Ovary (tissue), 9 donors: ENCODE data around the gene ZNF345. TPM values are rescaled to one million over a fixed set of nuclear protein-coding genes. Genes with fewer than 3 reads are reported as not detected.

ENCODE experiments used
- DNase-seq, 5 donors: peaks; one replicate each; pipeline ENCODE4 v3.0.0-alpha.2; 2019 to 2020
- H3K27ac ChIP-seq, 2 donors: fragments of 200-600 bp; one replicate each; pipeline versions ENCODE4 v1.5.1 to v1.8.0; 2019 to 2022
- H3K27me3 ChIP-seq: fragments of 200-600 bp; one replicate; pipeline ENCODE4 v1.8.0; 2022
- H3K36me3 ChIP-seq: fragments of 200-600 bp; sonication (generic); one replicate; pipeline ENCODE4 v1.5.1; 2019
- H3K4me1 ChIP-seq: one replicate; pipeline ENCODE4 v1.8.1; 2013; ENCODE audit warnings: mild to moderate bottlenecking, moderate library complexity; ENCODE audit not compliant: insufficient read depth
- H3K4me3 ChIP-seq: fragments of 200-600 bp; sonication (generic); one replicate; pipeline ENCODE4 v1.5.1; 2017
- H3K9me3 ChIP-seq, 2 donors: fragments of 200-600 bp in 1 of 2; sonication (generic) in 1 of 2; one replicate each; pipeline versions ENCODE4 v1.5.1 to v1.8.1; 2013 to 2019; ENCODE audit warnings: mild to moderate bottlenecking in 1 of 2, moderate library complexity in 1 of 2
- EP300 ChIP-seq: sonication (generic); formaldehyde crosslinking; IDR thresholded peaks from one replicate; pipeline ENCODE4 v1.6.1; 2017; ENCODE audit warnings: antibody characterized with exemption
- POLR2A ChIP-seq: fragments of 450-650 bp; IDR thresholded peaks from one replicate; pipeline ENCODE4 v1.6.1; 2017; ENCODE audit warnings: antibody characterized with exemption, mild to moderate bottlenecking, moderate library complexity
- WGBS, 3 donors: extraction: QIAGEN DNeasy Blood & Tissue Kit in 1 of 3; methylation state at CpG; one replicate each; pipeline versions ENCODE4 v1.1.5 to v1.1.7; 2013 to 2017; 5-methylcytosine and 5-hydroxymethylcytosine counted together
- intact Hi-C, 4 donors: fragments of 100-400 bp; cut with DNase I; formaldehyde crosslinking; loops; one replicate each; pipeline versions ENCODE4 v1.11.0 to v1.15.1; 2022 to 2023
- polyA plus RNA-seq, 2 donors: library from polyadenylated mRNA; stranded (reverse); fragments of 200-250 nt in 1 of 2; fragments of 350-450 nt in 1 of 2; fragmentation: Illumina TruSeq in 1 of 2; extraction: RNeasy Lipid Tissue Mini Kit (QIAGEN cat#74804) in 1 of 2; gene quantifications; one replicate each; pipeline ENCODE4 v1.2.3, GENCODE V29; 2013 to 2014
- total RNA-seq, 7 donors: library from RNA; depleted of rRNA in 2 of 7; stranded (reverse); fragments of >200 nt in 2 of 7; fragmentation: NEBNext Ultra II Directional in 3 of 7; extraction: Animal tissue kit (Norgen Biotek cat#: 25700) in 3 of 7; gene quantifications; one replicate each; pipeline versions ENCODE4 v1.1.0 to v1.2.4, GENCODE V29; 2016 to 2023
- TF ChIP-seq, protein P1 (sequence below), 3 donors: fragments of 450-650 bp in 2 of 3; fragments of 200-600 bp in 1 of 3; IDR thresholded peaks; one replicate each; pipeline versions ENCODE4 v1.5.1 to v1.8.0; 2016 to 2022; ENCODE audit warnings: antibody characterized with exemption in 3 of 3, mild to moderate bottlenecking in 1 of 3
- donor health status: DM: no; HTN: no; CAD: no; lungs with moderate emphysema.
- donor health status: DM: no; HTN: no; CAD: no.
- donor health status: Bipolar disorder and iron deficiency.
- donor health status: DM: yes; HTN: yes; CAD: no.
- donor health status: DM: no; HTN: no; CAD: no.
- donor health status: DM: yes; HTN: yes; CAD: no.

The ZNF345 gene
- total and polyA plus RNA-seq, 9 donors, result 3.2 to 14.1 (median 9.1) TPM

- Histone ChIP-seq H3K4me3 (no peak overlapping the region), H3K9me3 (peaks cover 8 to 54% of the 10 kb centered on the region in 2 donors), H3K27me3 (no peaks in the 10 kb centered on the region), H3K36me3 (peaks cover 4% of the 10 kb centered on the region), H3K4me1 (no peaks in the 10 kb centered on the region), H3K27ac (no peak overlapping the region)
- no peak for DNase-seq
- WGBS, 3 donors, result 96 to 99% (median 97%) methylated on average over 10 of the region's 10 CpGs
- TF ChIP-seq POLR2A (no peak), EP300 (no peak)
- TF ChIP-seq, protein P1, sequence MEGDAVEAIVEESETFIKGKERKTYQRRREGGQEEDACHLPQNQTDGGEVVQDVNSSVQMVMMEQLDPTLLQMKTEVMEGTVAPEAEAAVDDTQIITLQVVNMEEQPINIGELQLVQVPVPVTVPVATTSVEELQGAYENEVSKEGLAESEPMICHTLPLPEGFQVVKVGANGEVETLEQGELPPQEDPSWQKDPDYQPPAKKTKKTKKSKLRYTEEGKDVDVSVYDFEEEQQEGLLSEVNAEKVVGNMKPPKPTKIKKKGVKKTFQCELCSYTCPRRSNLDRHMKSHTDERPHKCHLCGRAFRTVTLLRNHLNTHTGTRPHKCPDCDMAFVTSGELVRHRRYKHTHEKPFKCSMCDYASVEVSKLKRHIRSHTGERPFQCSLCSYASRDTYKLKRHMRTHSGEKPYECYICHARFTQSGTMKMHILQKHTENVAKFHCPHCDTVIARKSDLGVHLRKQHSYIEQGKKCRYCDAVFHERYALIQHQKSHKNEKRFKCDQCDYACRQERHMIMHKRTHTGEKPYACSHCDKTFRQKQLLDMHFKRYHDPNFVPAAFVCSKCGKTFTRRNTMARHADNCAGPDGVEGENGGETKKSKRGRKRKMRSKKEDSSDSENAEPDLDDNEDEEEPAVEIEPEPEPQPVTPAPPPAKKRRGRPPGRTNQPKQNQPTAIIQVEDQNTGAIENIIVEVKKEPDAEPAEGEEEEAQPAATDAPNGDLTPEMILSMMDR (IDR thresholded peaks at IDR 0.05), result no peak
- intact Hi-C loops, result no loop called here
These were observed 26.6 kb downstream of the ZNF345 start for GRCh38 chr19:36876993-36877938.

- H3K27ac ChIP-seq, result no peak overlapping the region
- no peaks in the 10 kb centered on the region for H3K27me3 ChIP-seq
- intact Hi-C loops, result no loop called here
- no peak for TF ChIP-seq EP300
- no peak for TF ChIP-seq POLR2A
- TF ChIP-seq, protein P1 (IDR thresholded peaks at IDR 0.05), result no peak
- H3K36me3 ChIP-seq, result peaks cover 6% of the 10 kb centered on the region
- H3K9me3 ChIP-seq, result peaks cover 21 to 68% of the 10 kb centered on the region in 2 donors
- H3K4me1 ChIP-seq, result no peaks in the 10 kb centered on the region
- no peak for DNase-seq
- H3K4me3 ChIP-seq, result no peak overlapping the region
- WGBS, 3 donors, result 96 to 99% (median 98%) methylated on average over 3 of the region's 3 CpGs
These were observed 41.2 kb downstream of the ZNF345 start for GRCh38 chr19:36891768-36892357.

GRCh38 chr19:36894849-36895383 is 44.2 kb downstream of the ZNF345 start:
- H3K4me3 ChIP-seq, result no peak overlapping the region
- H3K4me1 ChIP-seq, result no peaks in the 10 kb centered on the region
- DNase-seq, result no peak
- no peak overlapping the region for H3K27ac ChIP-seq
- peaks cover 31 to 77% of the 10 kb centered on the region in 2 donors for H3K9me3 ChIP-seq
- intact Hi-C loops, result no loop called here
- no peaks in the 10 kb centered on the region for H3K27me3 ChIP-seq
- TF ChIP-seq EP300 (no peak), POLR2A (no peak)
- TF ChIP-seq, protein P1 (IDR thresholded peaks at IDR 0.05), result no peak
- WGBS, 3 donors, result 97 to 100% (median 98%) methylated on average over 2 of the region's 2 CpGs
- H3K36me3 ChIP-seq, result peaks cover 6% of the 10 kb centered on the region

GRCh38 chr19:36898422-36898821 is 47.7 kb downstream of the ZNF345 start:
- Histone ChIP-seq H3K36me3 (peaks cover 4% of the 10 kb centered on the region), H3K4me1 (no peaks in the 10 kb centered on the region), H3K27ac (no peak overlapping the region), H3K4me3 (no peak overlapping the region), H3K27me3 (no peaks in the 10 kb centered on the region), H3K9me3 (peaks cover 15 to 68% of the 10 kb centered on the region in 2 donors)
- TF ChIP-seq EP300, result no peak
- TF ChIP-seq, protein P1 (IDR thresholded peaks at IDR 0.05), result no peak
- no peak for TF ChIP-seq POLR2A
- intact Hi-C loops, result no loop called here
- 74 to 98% (median 86%) methylated on average over 4 of the region's 4 CpGs for WGBS, 3 donors
- no peak for DNase-seq
